Naive thymus-derived CD4-positive, alpha-beta T cell (primary cell): ENCODE data around the gene STK26. TPM values are rescaled to one million over a fixed set of nuclear protein-coding genes. Genes with fewer than 3 reads are reported as not detected.

Source experiments
- ATAC-seq: fragments of 150-1000 bp; cut with Tn5 transposase; 2 replicates; pipeline ENCODE4 v1.10.0; 2021; ENCODE audit warnings: mild to moderate bottlenecking, moderate library complexity
- CTCF ChIA-PET: fragments of 350-600 bp; sonication (Branson Sonifier 250); formaldehyde crosslinking; loops from one replicate; lab custom pipeline; 2021; ENCODE audit warnings: antibody characterized with exemption; lab: Charles Lee
- POLR2A ChIA-PET: fragments of 350-600 bp; sonication (Branson Sonifier 250); formaldehyde crosslinking; loops from one replicate; lab custom pipeline; 2021; ENCODE audit warnings: antibody characterized with exemption, inconsistent platforms; lab: Charles Lee
- DNase-seq, 9 donors: peaks; one replicate each; pipeline versions ENCODE4 v3.0.0 to v3.0.0-alpha.2; 2020 to 2022; ENCODE audit warnings: mixed read lengths in 1 of 9
- H3K27ac ChIP-seq: one replicate; pipeline ENCODE4 v1.7.0; 2013; ENCODE audit warnings: mild to moderate bottlenecking, low read depth, low read length, moderate library complexity
- H3K27me3 ChIP-seq, 2 donors: one replicate each; pipeline ENCODE4 v1.7.0; 2013; ENCODE audit warnings: low read length in 2 of 2, mild to moderate bottlenecking in 2 of 2, moderate library complexity in 2 of 2; ENCODE audit not compliant: control insufficient read depth in 2 of 2, insufficient read depth in 2 of 2
- H3K36me3 ChIP-seq, 3 experiments: 1 replicate in 2 of 3; 2 replicates in 1 of 3; pipeline ENCODE4 v1.7.0; 2013; ENCODE audit warnings: low read length in 3 of 3, mild to moderate bottlenecking in 3 of 3, moderate library complexity in 1 of 3; ENCODE audit not compliant: insufficient read depth in 3 of 3, control insufficient read depth in 2 of 3
- H3K4me1 ChIP-seq, 2 donors: one replicate each; pipeline ENCODE4 v1.7.0; 2013; ENCODE audit warnings: low read length in 2 of 2, mild to moderate bottlenecking in 2 of 2, moderate library complexity in 1 of 2; ENCODE audit not compliant: control insufficient read depth in 2 of 2, insufficient read depth in 2 of 2
- H3K4me3 ChIP-seq: 2 replicates; pipeline ENCODE4 v1.7.0; 2013; ENCODE audit warnings: mild to moderate bottlenecking, low read length
- H3K9me3 ChIP-seq, 3 experiments: 1 replicate in 2 of 3; 2 replicates in 1 of 3; pipeline ENCODE4 v1.7.0; 2013; ENCODE audit warnings: low read length in 3 of 3; ENCODE audit not compliant: control insufficient read depth in 2 of 3
- H3K27ac Mint-ChIP-seq, 9 donors: one replicate each; pipeline ENCODE4 v1.8.0; 2020 to 2022; ENCODE audit warnings: mixed read lengths in 9 of 9, mild to moderate bottlenecking in 8 of 9, moderate library complexity in 5 of 9, inconsistent platforms in 2 of 9
- H3K27me3 Mint-ChIP-seq, 5 donors: one replicate each; pipeline ENCODE4 v1.8.0; 2021 to 2022; ENCODE audit warnings: mixed read lengths in 5 of 5, mild to moderate bottlenecking in 1 of 5
- H3K36me3 Mint-ChIP-seq, 5 donors: one replicate each; pipeline ENCODE4 v1.8.0; 2020 to 2022; ENCODE audit warnings: mixed read lengths in 5 of 5, mild to moderate bottlenecking in 3 of 5, inconsistent platforms in 1 of 5
- H3K4me1 Mint-ChIP-seq, 7 donors: one replicate each; pipeline ENCODE4 v1.8.0; 2020 to 2022; ENCODE audit warnings: mixed read lengths in 7 of 7, mild to moderate bottlenecking in 3 of 7, inconsistent platforms in 1 of 7
- H3K4me3 Mint-ChIP-seq, 10 donors: one replicate each; pipeline ENCODE4 v1.8.0; 2020 to 2022; ENCODE audit warnings: mild to moderate bottlenecking in 10 of 10, mixed read lengths in 10 of 10, moderate library complexity in 6 of 10, inconsistent platforms in 2 of 10
- H3K9me3 Mint-ChIP-seq, 11 donors: one replicate each; pipeline ENCODE4 v1.8.0; 2020 to 2022; ENCODE audit warnings: mixed read lengths in 11 of 11, mild to moderate bottlenecking in 4 of 11, inconsistent platforms in 1 of 11, moderate library complexity in 1 of 11
- intact Hi-C, 2 donors: fragments of 100-400 bp; cut with micrococcal nuclease; formaldehyde crosslinking; loops; one replicate each; pipeline ENCODE4 v1.15.1; 2023
- polyA plus RNA-seq, 2 donors: library from polyadenylated mRNA; unstranded; fragments of 300-500 nt; fragmentation: Illumina TruSeq; gene quantifications; one replicate each; pipeline ENCODE4 v1.2.3, GENCODE V29; 2021
- total RNA-seq, 6 experiments: library from RNA in 5 of 6; stranded (reverse) in 5 of 6; gene quantifications; 1 replicate in 5 of 6; 2 replicates in 1 of 6; pipeline ENCODE4 v1.2.3 and lab custom pipeline; 2021 to 2026

Gene STK26
- total RNA-seq (10 to 100 TPM; 29.7 to 50.1 (median 45.1) TPM), polyA plus RNA-seq (10 to 100 TPM; 54.1 to 60.7 TPM), total RNA-seq (lab: John Stamatoyannopoulos, UW) (79.6 reads per million, percentile 80 among the genes with 10 or more reads in this experiment)

GRCh38 chrX:132022967-132023895 lies at the start of gene STK26:
Gene STK26 (plus strand): TSS chrX:132023302. CDS start chrX:132023618, 316 bp downstream.
- peaks cover 0 to 8% (median 0%) of the 10 kb centered on the region in 3 experiments for H3K36me3 ChIP-seq
- peaks cover 0 to 2% (median 0%) of the 10 kb centered on the region in 11 donors for H3K9me3 Mint-ChIP-seq
- peaks cover 0 to 10% (median 0%) of the 10 kb centered on the region in 5 donors for H3K36me3 Mint-ChIP-seq
- peak; percentile 93 for ATAC-seq
- H3K4me3 ChIP-seq = peak within 1 kb of the TSS; percentile 72
- H3K27ac Mint-ChIP-seq = peak within 1 kb of the TSS; percentile 71 to 95 (median 93)
- peak within 1 kb of the TSS; percentile 90 to 98 (median 94) for H3K4me3 Mint-ChIP-seq
- CTCF ChIA-PET = interaction anchor here (0.8 kb wide), 1 partner anchor 55 kb away, joined by 3 read pairs; no protein-coding TSS in a partner anchor
- peaks cover 17 to 43% (median 39%) of the 10 kb centered on the region in 7 donors for H3K4me1 Mint-ChIP-seq
- no peaks in the 10 kb centered on the region for H3K27me3 ChIP-seq
- no peaks in the 10 kb centered on the region for H3K27me3 Mint-ChIP-seq
- peak; percentile 55 to 83 (median 78) for DNase-seq
- H3K9me3 ChIP-seq = no peaks in the 10 kb centered on the region
- peaks cover 15 to 19% of the 10 kb centered on the region in 2 donors for H3K4me1 ChIP-seq
- peak within 1 kb of the TSS; percentile 86 for H3K27ac ChIP-seq
- POLR2A ChIA-PET = interaction anchor here (0.8 to 1.9 kb wide), 13 partner anchors 10 to 193 kb away, joined by 3 to 12 read pairs (median 4); no protein-coding TSS in a partner anchor
- intact Hi-C loops = loop anchor here (1.0 to 5.0 kb wide), 10 partner anchors 34 to 1121 kb away; partner anchors contain the start of genes ENOX2 (in 2 of the 2), MBNL3 (in 2 of the 2) and RAP2C (in 1 of the 2)

GRCh38 chrX:131975851-131976250 lies 47.3 kb upstream of the STK26 start:
- Histone ChIP-seq H3K36me3 (no peaks in the 10 kb centered on the region), H3K9me3 (no peaks in the 10 kb centered on the region), H3K27ac (no peak overlapping the region), H3K4me1 (peaks cover 0 to 3% of the 10 kb centered on the region in 2 donors), H3K27me3 (no peaks in the 10 kb centered on the region), H3K4me3 (no peak overlapping the region)
- POLR2A ChIA-PET = interaction anchor here (1.1 kb wide), 1 partner anchor 47 kb away, joined by 3 read pairs; the partner anchor contains the start of gene STK26
- H3K27me3 Mint-ChIP-seq = no peaks in the 10 kb centered on the region
- H3K4me1 Mint-ChIP-seq = peaks cover 0 to 3% (median under 1%) of the 10 kb centered on the region in 7 donors
- ATAC-seq (no peak), DNase-seq (no peak)
- intact Hi-C loops = no loop called here
- no peak overlapping the region for H3K4me3 Mint-ChIP-seq
- H3K9me3 Mint-ChIP-seq = no peaks in the 10 kb centered on the region
- H3K36me3 Mint-ChIP-seq = peaks cover 0 to 1% (median 0%) of the 10 kb centered on the region in 5 donors
- CTCF ChIA-PET = no interaction called here
- no peak overlapping the region for H3K27ac Mint-ChIP-seq

GRCh38 chrX:131977619-131978018 lies 45.5 kb upstream of the STK26 start:
- H3K9me3 ChIP-seq = no peaks in the 10 kb centered on the region
- peaks cover 0 to 3% of the 10 kb centered on the region in 2 donors for H3K4me1 ChIP-seq
- no peaks in the 10 kb centered on the region for H3K27me3 ChIP-seq
- ATAC-seq = no peak
- peaks cover 0 to 2% (median 0%) of the 10 kb centered on the region in 5 donors for H3K27me3 Mint-ChIP-seq
- no peak overlapping the region for H3K27ac Mint-ChIP-seq
- peaks cover 0 to 20% (median 17%) of the 10 kb centered on the region in 7 donors for H3K4me1 Mint-ChIP-seq
- no peak for DNase-seq
- H3K36me3 Mint-ChIP-seq = peaks cover 0 to 3% (median 0%) of the 10 kb centered on the region in 5 donors
- intact Hi-C loops = loop anchor here in 1 of 2 donors (1.0 kb wide), 1 partner anchor 10 kb away; no protein-coding TSS in a partner anchor
- ChIA-PET POLR2A (no interaction called here), CTCF (no interaction called here)
- no peak overlapping the region for H3K4me3 Mint-ChIP-seq
- no peak overlapping the region for H3K27ac ChIP-seq
- H3K9me3 Mint-ChIP-seq = no peaks in the 10 kb centered on the region
- no peaks in the 10 kb centered on the region for H3K36me3 ChIP-seq
- no peak overlapping the region for H3K4me3 ChIP-seq

DNA sequence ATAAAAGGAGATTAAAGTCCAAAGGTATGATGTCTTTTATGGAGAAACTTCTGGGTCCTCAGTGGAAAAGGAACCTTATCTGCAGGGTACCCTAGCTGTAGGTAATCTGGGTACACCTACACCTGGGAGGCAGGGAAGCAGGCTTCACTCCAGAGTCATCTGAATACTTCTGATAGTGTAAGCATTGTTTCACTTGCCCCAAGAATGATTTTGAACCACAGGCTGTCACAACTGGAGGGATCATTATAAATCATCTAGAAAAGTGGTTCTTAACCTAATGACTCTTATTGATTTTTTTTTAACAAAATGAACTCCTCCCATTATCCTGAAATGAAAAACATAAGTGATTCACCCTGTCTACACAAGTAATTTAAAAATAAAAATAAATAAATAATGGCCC lies 44.0 kb upstream of the STK26 start:
- H3K4me1 Mint-ChIP-seq = peaks cover 6 to 33% (median 31%) of the 10 kb centered on the region in 7 donors
- CTCF ChIA-PET = no interaction called here

DNA sequence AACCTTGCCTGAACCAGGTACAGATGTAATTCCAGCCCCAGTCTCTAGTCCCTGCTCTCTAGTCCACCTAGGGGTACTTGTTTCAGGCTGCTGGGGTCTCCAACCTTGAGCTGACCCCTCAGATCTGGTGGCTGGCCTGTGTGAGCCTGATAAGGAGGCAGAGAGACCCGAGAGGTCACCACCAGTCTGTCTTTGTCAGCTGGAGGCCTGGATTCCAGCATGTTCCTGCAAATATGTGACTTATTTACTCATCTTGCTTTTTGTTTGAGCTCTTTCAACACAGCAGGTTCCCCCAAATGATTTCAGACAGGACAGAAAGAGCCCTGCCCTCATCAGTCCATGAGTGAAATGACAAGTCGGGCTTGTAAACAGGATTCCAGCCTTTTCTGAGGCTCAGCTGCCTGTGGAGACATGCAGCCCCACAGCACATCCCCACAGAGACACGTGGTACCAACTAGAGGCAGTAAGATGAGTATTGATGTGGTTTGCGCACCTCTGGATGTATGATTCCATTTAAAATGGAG lies 37.5 kb upstream of the STK26 start:
- no peak overlapping the region for H3K4me3 ChIP-seq
- peak overlapping the region; percentile 82 to 100 (median 90) for H3K27ac Mint-ChIP-seq
- H3K4me1 Mint-ChIP-seq = peaks cover 35 to 91% (median 74%) of the 10 kb centered on the region in 7 donors
- H3K4me3 Mint-ChIP-seq = peak overlapping the region in 8 of 10 donors; percentile 46 to 70 (median 58)
- H3K4me1 ChIP-seq = peaks cover 33 to 58% of the 10 kb centered on the region in 2 donors
- peaks cover 0 to 6% (median 0%) of the 10 kb centered on the region in 5 donors for H3K36me3 Mint-ChIP-seq
- peaks cover 0 to 2% (median 0%) of the 10 kb centered on the region in 11 donors for H3K9me3 Mint-ChIP-seq
- peaks cover 0 to 2% (median 0%) of the 10 kb centered on the region in 5 donors for H3K27me3 Mint-ChIP-seq
- H3K27ac ChIP-seq = peak overlapping the region; percentile 57
- no peaks in the 10 kb centered on the region for H3K27me3 ChIP-seq
- ChIA-PET POLR2A (interaction anchor here (1.0 to 2.6 kb wide), 3 partner anchors 16 to 39 kb away, joined by 4 to 12 read pairs (median 4); partner anchors contain the start of gene STK26), CTCF (interaction anchor here (1.0 to 2.0 kb wide), 4 partner anchors 36 to 233 kb away, joined by 3 to 4 read pairs (median 3); partner anchors contain the start of gene RAP2C)
- no peaks in the 10 kb centered on the region for H3K36me3 ChIP-seq
- ATAC-seq (peak; percentile 20), DNase-seq (peak in 7 of 9 donors; percentile 7 to 33 (median 20))
- intact Hi-C loops = loop anchor here in 1 of 2 donors (2.0 to 5.0 kb wide), 3 partner anchors 15 to 88 kb away; no protein-coding TSS in a partner anchor
- no peaks in the 10 kb centered on the region for H3K9me3 ChIP-seq

More for the DNA sequence above, 44.0 kb upstream of the STK26 start:
- Histone ChIP-seq H3K9me3 (no peaks in the 10 kb centered on the region), H3K36me3 (no peaks in the 10 kb centered on the region), H3K27me3 (no peaks in the 10 kb centered on the region), H3K4me1 (peaks cover 0 to 18% of the 10 kb centered on the region in 2 donors), H3K4me3 (no peak overlapping the region), H3K27ac (no peak overlapping the region)
- Mint-ChIP-seq H3K36me3 (peaks cover 0 to 3% (median 0%) of the 10 kb centered on the region in 5 donors), H3K27ac (no peak overlapping the region), H3K9me3 (no peaks in the 10 kb centered on the region), H3K4me3 (no peak overlapping the region), H3K27me3 (peaks cover 0 to 2% (median 0%) of the 10 kb centered on the region in 5 donors)
- intact Hi-C loops = no loop called here
- DNase-seq = no peak
- no peak for ATAC-seq
- POLR2A ChIA-PET = interaction anchor here (0.9 kb wide), 1 partner anchor 38 kb away, joined by 3 read pairs; no protein-coding TSS in a partner anchor
